Mammary epithelial cell (primary cell): Measurements from ENCODE around the gene RALGAPA2.

ENCODE experiments used
- EZH2 ChIP-seq: IDR thresholded peaks from 2 replicates; pipeline ENCODE4 v1.6.1; 2012; ENCODE audit warnings: low read length, inconsistent platforms, borderline replicate concordance
- TF ChIP-seq, protein P1 (sequence below), 2 donors: IDR thresholded peaks in 1 of 2; conservative IDR thresholded peaks in 1 of 2; 2 replicates each; pipeline ENCODE4 v1.5.1; 2011 to 2012; ENCODE audit warnings: inconsistent platforms in 2 of 2, low read length in 2 of 2, mild to moderate bottlenecking in 2 of 2, control low read depth in 1 of 2, low read depth in 1 of 2; ENCODE audit not compliant: insufficient read depth in 1 of 2; ENCODE audit errors: extremely low read depth in 1 of 2

DNA sequence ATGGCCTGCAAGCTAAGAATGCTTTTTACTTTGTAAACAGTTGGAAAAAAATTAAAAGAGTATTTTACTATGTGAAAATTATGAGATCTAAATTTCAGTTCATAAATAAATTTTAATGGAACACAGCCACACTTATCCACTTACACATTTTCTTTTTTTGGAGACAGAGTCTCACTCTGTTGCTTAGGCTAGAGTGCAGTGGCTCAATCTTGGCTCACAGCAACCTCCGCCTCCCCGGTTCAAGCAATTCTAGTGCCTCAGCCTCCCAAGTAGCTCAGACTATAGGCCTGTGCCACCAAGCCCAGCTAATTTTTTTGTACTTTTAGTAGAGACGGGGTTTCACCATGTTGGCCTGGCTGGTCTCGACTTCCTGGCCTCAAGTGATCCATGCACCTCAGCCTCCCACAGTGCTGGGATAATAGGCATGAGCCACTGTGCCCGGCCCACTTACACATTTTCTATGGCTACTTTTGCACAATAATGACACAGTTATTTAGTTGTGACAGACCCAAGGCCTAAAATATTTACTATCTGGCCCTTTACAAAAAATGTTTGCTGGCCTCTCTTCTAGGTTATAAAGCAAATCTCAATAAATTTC, 234.9 kb downstream of the RALGAPA2 start:
- TF ChIP-seq, protein P1, sequence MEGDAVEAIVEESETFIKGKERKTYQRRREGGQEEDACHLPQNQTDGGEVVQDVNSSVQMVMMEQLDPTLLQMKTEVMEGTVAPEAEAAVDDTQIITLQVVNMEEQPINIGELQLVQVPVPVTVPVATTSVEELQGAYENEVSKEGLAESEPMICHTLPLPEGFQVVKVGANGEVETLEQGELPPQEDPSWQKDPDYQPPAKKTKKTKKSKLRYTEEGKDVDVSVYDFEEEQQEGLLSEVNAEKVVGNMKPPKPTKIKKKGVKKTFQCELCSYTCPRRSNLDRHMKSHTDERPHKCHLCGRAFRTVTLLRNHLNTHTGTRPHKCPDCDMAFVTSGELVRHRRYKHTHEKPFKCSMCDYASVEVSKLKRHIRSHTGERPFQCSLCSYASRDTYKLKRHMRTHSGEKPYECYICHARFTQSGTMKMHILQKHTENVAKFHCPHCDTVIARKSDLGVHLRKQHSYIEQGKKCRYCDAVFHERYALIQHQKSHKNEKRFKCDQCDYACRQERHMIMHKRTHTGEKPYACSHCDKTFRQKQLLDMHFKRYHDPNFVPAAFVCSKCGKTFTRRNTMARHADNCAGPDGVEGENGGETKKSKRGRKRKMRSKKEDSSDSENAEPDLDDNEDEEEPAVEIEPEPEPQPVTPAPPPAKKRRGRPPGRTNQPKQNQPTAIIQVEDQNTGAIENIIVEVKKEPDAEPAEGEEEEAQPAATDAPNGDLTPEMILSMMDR (conservative IDR thresholded peaks at IDR 0.05 in 1 of 2, IDR thresholded peaks at IDR 0.05 in 1 of 2; ENCODE audit: extremely low read depth in 1 of 2, insufficient read depth in 1 of 2, low read depth in 1 of 2, low read length in 2 of 2): no peak
- TF ChIP-seq EZH2: no peak
